ENCODE results near the gene TLE3. TPM values are rescaled to one million over a fixed set of nuclear protein-coding genes. Genes with fewer than 3 reads are reported as not detected.

The TLE3 gene
- total and polyA plus RNA-seq, 2 of the 13 experiments (the other 11 are each of a cell fraction or from before 2014, with no cell fraction given), result 11.9 to 13.8 TPM

DNA sequence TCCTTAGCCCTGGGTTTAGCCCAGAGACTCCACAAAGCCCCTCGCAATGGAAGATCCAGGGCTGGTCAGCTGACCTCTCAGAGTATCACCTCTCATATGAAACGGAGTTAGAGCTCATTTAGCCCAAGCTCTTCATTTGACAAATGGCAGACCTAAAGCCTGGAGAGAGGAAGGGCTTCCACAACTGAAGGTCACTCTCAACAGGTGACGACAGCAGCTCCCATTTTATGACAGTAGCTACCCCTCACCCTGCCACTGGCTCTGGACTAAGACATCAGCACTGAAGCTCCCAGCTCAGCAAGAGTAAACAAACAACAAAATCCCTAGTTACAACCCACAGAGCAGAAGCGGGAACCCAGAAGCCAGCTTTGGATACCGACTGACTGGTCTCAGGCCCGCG lies 33.7 kb downstream of the TLE3 start (continued):
- TF ChIP-seq, protein P1, sequence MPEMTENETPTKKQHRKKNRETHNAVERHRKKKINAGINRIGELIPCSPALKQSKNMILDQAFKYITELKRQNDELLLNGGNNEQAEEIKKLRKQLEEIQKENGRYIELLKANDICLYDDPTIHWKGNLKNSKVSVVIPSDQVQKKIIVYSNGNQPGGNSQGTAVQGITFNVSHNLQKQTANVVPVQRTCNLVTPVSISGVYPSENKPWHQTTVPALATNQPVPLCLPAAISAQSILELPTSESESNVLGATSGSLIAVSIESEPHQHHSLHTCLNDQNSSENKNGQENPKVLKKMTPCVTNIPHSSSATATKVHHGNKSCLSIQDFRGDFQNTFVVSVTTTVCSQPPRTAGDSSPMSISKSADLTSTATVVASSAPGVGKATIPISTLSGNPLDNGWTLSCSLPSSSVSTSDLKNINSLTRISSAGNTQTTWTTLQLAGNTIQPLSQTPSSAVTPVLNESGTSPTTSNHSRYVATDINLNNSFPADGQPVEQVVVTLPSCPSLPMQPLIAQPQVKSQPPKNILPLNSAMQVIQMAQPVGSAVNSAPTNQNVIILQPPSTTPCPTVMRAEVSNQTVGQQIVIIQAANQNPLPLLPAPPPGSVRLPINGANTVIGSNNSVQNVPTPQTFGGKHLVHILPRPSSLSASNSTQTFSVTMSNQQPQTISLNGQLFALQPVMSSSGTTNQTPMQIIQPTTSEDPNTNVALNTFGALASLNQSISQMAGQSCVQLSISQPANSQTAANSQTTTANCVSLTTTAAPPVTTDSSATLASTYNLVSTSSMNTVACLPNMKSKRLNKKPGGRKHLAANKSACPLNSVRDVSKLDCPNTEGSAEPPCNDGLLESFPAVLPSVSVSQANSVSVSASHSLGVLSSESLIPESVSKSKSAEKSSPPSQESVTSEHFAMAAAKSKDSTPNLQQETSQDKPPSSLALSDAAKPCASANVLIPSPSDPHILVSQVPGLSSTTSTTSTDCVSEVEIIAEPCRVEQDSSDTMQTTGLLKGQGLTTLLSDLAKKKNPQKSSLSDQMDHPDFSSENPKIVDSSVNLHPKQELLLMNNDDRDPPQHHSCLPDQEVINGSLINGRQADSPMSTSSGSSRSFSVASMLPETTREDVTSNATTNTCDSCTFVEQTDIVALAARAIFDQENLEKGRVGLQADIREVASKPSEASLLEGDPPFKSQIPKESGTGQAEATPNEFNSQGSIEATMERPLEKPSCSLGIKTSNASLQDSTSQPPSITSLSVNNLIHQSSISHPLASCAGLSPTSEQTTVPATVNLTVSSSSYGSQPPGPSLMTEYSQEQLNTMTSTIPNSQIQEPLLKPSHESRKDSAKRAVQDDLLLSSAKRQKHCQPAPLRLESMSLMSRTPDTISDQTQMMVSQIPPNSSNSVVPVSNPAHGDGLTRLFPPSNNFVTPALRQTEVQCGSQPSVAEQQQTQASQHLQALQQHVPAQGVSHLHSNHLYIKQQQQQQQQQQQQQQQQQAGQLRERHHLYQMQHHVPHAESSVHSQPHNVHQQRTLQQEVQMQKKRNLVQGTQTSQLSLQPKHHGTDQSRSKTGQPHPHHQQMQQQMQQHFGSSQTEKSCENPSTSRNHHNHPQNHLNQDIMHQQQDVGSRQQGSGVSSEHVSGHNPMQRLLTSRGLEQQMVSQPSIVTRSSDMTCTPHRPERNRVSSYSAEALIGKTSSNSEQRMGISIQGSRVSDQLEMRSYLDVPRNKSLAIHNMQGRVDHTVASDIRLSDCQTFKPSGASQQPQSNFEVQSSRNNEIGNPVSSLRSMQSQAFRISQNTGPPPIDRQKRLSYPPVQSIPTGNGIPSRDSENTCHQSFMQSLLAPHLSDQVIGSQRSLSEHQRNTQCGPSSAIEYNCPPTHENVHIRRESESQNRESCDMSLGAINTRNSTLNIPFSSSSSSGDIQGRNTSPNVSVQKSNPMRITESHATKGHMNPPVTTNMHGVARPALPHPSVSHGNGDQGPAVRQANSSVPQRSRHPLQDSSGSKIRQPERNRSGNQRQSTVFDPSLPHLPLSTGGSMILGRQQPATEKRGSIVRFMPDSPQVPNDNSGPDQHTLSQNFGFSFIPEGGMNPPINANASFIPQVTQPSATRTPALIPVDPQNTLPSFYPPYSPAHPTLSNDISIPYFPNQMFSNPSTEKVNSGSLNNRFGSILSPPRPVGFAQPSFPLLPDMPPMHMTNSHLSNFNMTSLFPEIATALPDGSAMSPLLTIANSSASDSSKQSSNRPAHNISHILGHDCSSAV (CRISPR knock-in tag; IDR thresholded peaks at IDR 0.05; ENCODE audit: borderline replicate concordance), result no peak
- TF ChIP-seq NFKBIZ (CRISPR knock-in tag; IDR thresholded peaks at IDR 0.05), result no peak
- TF ChIP-seq, protein P2, sequence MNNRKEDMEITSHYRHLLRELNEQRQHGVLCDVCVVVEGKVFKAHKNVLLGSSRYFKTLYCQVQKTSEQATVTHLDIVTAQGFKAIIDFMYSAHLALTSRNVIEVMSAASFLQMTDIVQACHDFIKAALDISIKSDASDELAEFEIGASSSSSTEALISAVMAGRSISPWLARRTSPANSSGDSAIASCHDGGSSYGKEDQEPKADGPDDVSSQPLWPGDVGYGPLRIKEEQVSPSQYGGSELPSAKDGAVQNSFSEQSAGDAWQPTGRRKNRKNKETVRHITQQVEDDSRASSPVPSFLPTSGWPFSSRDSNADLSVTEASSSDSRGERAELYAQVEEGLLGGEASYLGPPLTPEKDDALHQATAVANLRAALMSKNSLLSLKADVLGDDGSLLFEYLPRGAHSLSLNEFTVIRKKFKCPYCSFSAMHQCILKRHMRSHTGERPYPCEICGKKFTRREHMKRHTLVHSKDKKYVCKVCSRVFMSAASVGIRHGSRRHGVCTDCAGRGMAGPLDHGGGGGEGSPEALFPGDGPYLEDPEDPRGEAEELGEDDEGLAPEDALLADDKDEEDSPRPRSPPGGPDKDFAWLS (CRISPR knock-in tag; IDR thresholded peaks at IDR 0.05; ENCODE audit: borderline replicate concordance), result no peak
- TF ChIP-seq HNRNPL (IDR thresholded peaks at IDR 0.05; ENCODE audit: low read depth, low read length), result no peak
- no peak for TF ChIP-seq MAF1 (CRISPR knock-in tag; IDR thresholded peaks at IDR 0.05; ENCODE audit: borderline replicate concordance)
- no peak for TF ChIP-seq ZNF329 (CRISPR knock-in tag; IDR thresholded peaks at IDR 0.05; ENCODE audit: low read depth)
- no peak for TF ChIP-seq BORCS8-MEF2B (CRISPR knock-in tag; IDR thresholded peaks at IDR 0.05)
- no peak for TF ChIP-seq SRSF1 (optimal IDR thresholded peaks at IDR 0.05; ENCODE audit: low read depth, low read length)
- TF ChIP-seq NFIC (IDR thresholded peaks at IDR 0.05; ENCODE audit: low read length), result no peak
